Lower leg skin (tissue), 4 donors: ENCODE data around the gene RNF151. TPM values are rescaled to one million over a fixed set of nuclear protein-coding genes. Genes with fewer than 3 reads are reported as not detected.

Source experiments
- DNase-seq, 2 donors: peaks; one replicate each; pipeline ENCODE4 v3.0.0-alpha.2; 2019; ENCODE audit warnings: low spot score in 2 of 2
- H3K4me3 ChIP-seq: fragments of 200-600 bp; sonication (generic); 2 replicates; pipeline ENCODE4 v1.5.1; 2017; ENCODE audit warnings: mild to moderate bottlenecking, low read depth; ENCODE audit not compliant: poor library complexity, severe bottlenecking
- CTCF ChIP-seq, 3 donors: fragments of 450-650 bp; IDR thresholded peaks; one replicate each; pipeline ENCODE4 v1.5.1; 2016; ENCODE audit warnings: antibody characterized with exemption in 3 of 3, mild to moderate bottlenecking in 3 of 3, moderate library complexity in 2 of 3
- POLR2A ChIP-seq, 2 donors: fragments of 450-650 bp; IDR thresholded peaks; one replicate each; pipeline ENCODE4 v1.6.1; 2016 to 2017; ENCODE audit warnings: antibody characterized with exemption in 2 of 2, mild to moderate bottlenecking in 1 of 2, moderate library complexity in 1 of 2
- WGBS, 2 donors: methylation state at CpG; one replicate each; pipeline ENCODE4 v1.1.5; 2018; 5-methylcytosine and 5-hydroxymethylcytosine counted together
- intact Hi-C: fragments of 100-400 bp; cut with DNase I; formaldehyde crosslinking; loops from one replicate; pipeline ENCODE4 v1.15.0; 2023; ENCODE audit warnings: low total_unique reads
- total RNA-seq, 4 donors: library from RNA; depleted of rRNA; stranded (reverse); fragments of >200 nt; gene quantifications; one replicate each; pipeline ENCODE4 v1.1.0, GENCODE V29; 2016

RNF151 gene
- total RNA-seq, 4 donors from 2014 or later, result not detected

DNA sequence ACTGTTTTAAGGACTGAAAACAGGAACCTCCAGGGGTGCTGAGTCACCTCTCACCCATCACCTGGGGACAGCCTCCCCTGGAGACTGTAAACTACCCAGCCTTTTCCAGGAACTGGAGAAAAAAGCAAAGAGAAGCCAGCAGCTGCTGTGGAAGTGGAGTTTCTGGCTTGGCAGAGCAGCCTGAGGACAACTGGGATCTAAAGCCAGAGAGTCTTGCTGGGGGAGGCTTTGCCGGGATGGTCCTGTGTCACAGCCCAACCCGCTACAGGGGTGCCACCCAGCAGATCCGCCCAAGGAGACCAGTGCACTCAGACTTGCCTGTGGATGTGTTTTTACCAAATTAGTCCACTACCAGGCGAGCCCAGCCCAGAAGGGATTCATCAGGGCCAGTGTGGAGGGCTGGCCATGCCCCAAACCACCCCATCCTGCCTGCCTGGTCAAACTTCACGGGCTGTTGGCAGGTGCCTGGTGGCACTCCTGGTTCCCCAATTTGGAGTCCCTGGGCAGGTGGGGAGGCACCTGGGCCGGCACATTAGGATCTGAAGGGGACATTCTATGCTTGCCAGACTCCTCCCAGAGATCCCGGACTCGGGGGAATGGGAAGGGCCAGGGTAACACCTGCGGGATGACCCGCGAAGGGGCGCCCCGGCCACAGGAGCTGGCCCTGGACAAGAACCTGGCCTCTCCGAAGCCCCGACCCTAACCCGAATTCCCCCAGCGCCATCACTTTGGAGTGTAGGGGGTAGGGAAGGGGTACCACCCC is 24.4 kb upstream of the RNF151 start:
- peak overlapping the region; percentile 72 for H3K4me3 ChIP-seq
- no peak for DNase-seq
- TF ChIP-seq POLR2A (IDR thresholded peaks at IDR 0.05), result no peak
- no peak for TF ChIP-seq CTCF (IDR thresholded peaks at IDR 0.05)
- intact Hi-C loops, result no loop called here
- WGBS, 2 donors, result 6 to 8% methylated on average over 12 to 13 of the region's 17 CpGs

DNA sequence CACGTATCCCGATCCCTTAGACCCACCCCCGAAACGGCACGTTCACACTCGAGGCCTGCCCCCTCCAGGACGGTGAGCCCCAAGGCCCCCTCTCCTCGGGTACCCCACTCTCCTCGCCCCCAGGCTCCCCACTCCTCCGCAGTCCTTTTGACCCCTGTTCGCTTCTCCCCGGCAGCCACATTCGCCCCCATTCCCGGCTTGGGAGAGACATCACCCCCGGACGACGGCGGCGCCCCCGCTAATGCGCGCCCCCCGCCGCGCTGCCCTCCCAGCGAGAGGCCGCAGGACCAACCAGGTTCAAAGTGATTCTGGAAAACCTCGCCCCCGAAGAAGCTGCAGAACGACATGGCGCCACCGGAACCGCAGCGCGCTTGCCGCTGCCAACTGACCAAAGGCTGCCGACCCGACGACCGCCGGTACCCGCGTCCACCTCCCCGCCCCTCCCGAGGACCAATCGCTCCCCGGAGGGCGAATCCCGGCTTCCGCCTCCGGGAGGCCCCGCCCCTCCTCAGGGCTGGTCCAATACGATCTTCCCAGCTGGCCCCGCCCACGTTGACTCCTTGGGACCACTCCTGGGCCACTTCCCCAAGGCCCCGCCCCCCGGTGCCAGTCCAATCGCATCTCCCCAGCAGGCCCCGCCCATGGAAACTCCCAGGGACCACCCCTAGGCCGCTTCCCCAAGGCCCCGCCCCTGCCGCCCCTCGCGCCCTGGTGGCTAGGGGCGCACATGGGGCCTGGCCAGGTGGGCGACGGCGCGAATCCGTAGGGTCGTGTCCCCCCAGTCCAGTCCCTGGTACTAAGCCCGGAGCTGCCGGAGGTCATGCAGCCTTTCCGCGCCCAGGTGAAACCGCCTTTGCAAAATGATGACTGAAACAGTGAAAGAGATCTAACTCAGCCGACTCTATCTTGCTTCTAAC is 23.6 kb upstream of the RNF151 start, which contains the start of gene MSRB1:
Gene MSRB1, minus strand, starts transcription at position 390 of the 917 bp plus-strand sequence. Its CDS starts 43 bp downstream, at position 347.
- peak; percentile 99 to 100 for DNase-seq
- intact Hi-C loops, result no loop called here
- peak within 1 kb of the TSS; percentile 72 for H3K4me3 ChIP-seq
- 2 to 3% methylated on average over 35 of the region's 77 CpGs for WGBS, 2 donors
- no peak for TF ChIP-seq CTCF (IDR thresholded peaks at IDR 0.05)
- no peak for TF ChIP-seq POLR2A (IDR thresholded peaks at IDR 0.05)

DNA sequence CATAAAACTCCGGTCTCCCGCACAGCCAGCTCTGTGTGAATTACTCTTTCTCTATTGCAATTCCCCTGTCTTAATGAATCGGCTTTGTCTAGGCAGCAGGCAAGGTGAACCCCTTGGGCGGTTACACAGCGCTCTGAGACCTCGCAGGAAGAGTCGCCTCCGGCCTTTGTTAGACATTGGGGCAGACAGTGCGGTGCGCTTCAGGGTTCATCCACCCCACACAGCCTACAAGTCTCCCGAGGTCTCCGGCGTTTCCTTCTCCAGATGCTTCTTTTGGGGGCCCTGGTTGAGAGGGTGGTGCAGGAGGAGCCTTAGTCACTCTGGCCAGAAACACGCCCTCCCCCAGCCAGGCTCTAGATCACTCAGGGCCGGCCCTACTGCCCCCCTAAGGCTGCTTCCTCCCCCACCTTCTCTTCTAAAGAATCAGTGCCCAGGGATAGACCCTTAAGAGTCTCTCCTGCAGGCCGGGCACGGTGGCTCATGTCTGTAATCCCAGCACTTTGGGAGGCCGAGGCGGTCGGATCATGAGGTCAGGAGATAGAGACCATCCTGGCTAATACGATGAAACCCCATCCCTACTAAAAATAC is 21.9 kb upstream of the RNF151 start:
- TF ChIP-seq POLR2A (IDR thresholded peaks at IDR 0.05) (no peak), CTCF (IDR thresholded peaks at IDR 0.05) (no peak)
- intact Hi-C loops, result no loop called here
- DNase-seq, result no peak
- 89 to 95% methylated on average over 21 of the region's 21 CpGs for WGBS, 2 donors
- H3K4me3 ChIP-seq, result no peak overlapping the region

- no peak for TF ChIP-seq CTCF (IDR thresholded peaks at IDR 0.05)
- TF ChIP-seq POLR2A (IDR thresholded peaks at IDR 0.05), result no peak
- no peak overlapping the region for H3K4me3 ChIP-seq
- DNase-seq, result no peak
- intact Hi-C loops, result no loop called here
- whole genome bisulfite sequencing, 2 donors, result 89 to 90% methylated on average over 19 of the region's 19 CpGs
Observed at GRCh38 chr16:1945559-1946391, 20.9 kb upstream of the RNF151 start.
